HG03066 (cell line): ENCODE measurements around the gene RING1.

ENCODE experiments used
- ATAC-seq: cut with Tn5 transposase; IDR thresholded peaks from one replicate; pipeline ENCODE4 v1.9.1; 2021; ENCODE audit warnings: low read depth; ENCODE audit not compliant: unreplicated experiment

The RING1 gene

GRCh38 chr6:33171880-33172687 is 36.2 kb upstream of the RING1 start:
- no peak for ATAC-seq

GRCh38 chr6:33172688-33173534 is 35.4 kb upstream of the RING1 start:
- ATAC-seq: no peak

GRCh38 chr6:33173535-33174180 is 34.6 kb upstream of the RING1 start:
- no peak for ATAC-seq

- no peak for ATAC-seq
Observed at GRCh38 chr6:33174784-33175183, 33.5 kb upstream of the RING1 start.

DNA sequence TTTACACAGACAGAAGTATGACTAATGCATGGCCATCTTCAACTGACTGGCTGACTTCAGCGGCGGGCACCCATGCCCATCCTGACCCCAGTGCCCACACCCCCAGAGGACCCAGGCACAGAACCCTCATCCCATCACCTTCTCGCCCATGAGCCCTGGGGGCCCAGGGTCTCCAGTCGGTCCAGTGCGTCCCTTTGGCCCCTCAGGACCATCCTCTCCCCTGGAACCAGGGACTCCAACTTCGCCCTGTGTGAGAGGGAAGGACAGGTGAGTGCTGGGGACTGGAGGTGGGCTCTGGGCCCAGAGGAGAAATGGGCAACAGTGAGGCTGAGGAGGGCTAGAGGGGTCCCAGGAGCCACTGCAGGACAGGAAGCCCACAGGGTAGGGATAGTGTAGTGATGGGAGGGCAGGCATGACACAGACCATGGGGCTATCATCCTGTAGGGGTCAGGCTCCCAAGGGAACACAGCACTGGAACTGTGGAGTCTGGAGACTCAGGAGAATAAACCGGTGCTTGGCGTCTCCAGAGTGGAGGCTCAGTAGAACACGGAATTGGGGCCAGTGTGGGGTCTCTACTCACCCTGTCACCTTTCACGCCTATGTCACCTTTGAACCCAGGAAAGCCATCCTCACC is 32.7 kb upstream of the RING1 start:
- no peak for ATAC-seq

DNA sequence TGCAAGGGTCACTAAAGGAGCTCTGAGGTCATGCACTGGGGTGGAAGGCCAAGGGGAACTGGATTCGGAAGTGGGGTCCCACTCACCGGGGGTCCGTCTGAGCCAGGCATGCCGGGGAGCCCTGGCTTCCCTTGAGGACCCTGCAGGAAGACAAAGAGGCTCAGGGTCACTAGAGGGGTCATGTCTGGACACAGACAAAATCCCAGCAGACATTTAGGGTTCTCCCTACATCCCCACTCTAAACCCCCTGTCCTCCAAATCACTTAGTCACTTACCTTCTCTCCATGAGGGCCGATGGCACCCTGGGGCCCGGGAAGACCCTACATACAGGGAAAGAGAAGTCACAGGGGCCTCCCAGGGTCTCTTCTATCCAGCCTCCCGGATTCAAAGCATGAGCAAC is 31.4 kb upstream of the RING1 start:
- ATAC-seq: no peak

DNA sequence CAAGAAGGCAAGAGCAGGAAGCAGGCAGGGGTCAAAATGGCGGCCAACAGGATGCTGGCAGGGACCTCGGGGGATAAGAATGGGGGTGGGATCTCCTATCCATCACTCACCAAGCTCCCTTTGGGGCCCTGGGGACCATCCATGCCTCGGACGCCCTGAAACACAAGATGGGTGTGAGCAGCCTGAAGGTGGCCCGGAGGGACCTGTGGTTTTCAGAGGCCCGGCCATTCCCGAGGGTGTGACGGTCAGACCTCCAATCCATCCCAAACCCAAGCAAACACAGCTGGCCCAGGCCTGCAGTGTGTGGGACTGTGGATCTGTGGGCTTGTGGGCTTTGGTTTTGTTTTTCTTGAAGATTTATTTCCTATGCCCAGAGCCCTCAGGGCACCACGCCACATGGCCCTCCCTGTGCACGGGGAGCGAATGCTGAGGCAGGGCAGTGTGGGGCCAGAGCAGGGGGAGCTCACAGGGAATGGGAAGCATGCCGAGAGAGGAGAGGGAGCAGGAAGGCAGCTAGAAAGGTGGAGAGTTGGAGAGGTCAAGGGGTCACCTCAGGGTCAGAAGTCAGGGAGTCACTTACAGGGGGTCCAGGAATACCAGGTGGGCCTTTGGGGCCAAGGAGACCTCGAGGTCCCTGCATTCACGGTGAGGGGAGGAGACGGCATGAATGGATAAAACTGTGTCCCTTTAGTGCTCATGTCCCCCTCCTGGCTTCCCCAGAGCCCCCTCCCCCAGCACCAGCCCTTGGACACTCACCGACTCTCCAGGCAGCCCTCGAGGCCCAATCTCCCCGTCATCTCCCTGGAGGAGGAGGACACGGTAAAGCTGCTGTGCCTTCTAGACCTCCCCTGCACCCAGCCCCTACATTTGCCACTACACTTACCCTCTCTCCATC is 30.5 kb upstream of the RING1 start:
- no peak for ATAC-seq

- ATAC-seq: no peak
Observed at GRCh38 chr6:33178755-33179475, 29.4 kb upstream of the RING1 start.

DNA sequence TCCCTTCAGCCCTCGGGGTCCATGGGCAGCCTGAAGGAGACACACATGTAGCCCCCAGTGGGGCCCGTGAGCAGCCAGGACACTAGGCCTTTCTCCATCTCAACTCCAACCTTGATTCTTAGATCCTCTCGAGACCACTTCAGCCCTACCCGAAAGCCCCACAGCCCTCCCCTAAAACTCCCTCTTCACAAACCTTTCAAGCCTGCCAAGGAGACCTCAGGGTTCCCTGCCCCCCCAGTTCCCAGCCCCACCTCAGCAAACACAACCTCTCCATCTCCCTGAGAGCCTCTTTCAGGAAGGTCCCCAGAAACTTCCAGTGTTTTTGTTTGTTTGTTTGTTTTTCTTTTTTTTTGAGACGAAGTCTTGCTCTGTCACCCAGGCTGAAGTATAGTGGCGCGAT is 27.2 kb upstream of the RING1 start:
- ATAC-seq: no peak

- ATAC-seq: no peak
Observed at GRCh38 chr6:33183071-33183683, 25.1 kb upstream of the RING1 start.

- no peak for ATAC-seq
Observed at GRCh38 chr6:33185190-33185589, 23.1 kb upstream of the RING1 start.

- ATAC-seq: no peak
Observed at GRCh38 chr6:33185654-33186187, 22.6 kb upstream of the RING1 start.

DNA sequence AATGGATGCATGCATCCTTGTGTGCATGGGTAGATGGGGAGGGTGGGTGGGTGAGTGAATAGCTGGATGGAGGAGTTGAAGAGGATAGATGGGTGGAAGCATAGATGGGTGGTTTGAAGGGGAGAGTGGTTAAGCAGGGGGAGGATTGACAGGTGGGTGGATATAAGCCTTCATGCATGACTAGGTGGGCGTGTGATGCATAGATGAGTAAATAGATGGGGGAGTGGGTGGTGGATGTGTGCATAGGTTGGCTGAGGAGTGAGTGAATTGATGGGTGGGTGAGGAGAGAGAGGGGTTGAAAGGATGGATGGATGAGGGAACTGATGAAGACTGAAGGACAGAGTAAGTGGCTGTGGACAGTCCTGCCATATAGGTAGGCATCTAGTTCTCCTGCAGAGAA is 20.5 kb upstream of the RING1 start:
- no peak for ATAC-seq

- ATAC-seq: no peak
Observed at GRCh38 chr6:33189164-33189563, 19.1 kb upstream of the RING1 start.

DNA sequence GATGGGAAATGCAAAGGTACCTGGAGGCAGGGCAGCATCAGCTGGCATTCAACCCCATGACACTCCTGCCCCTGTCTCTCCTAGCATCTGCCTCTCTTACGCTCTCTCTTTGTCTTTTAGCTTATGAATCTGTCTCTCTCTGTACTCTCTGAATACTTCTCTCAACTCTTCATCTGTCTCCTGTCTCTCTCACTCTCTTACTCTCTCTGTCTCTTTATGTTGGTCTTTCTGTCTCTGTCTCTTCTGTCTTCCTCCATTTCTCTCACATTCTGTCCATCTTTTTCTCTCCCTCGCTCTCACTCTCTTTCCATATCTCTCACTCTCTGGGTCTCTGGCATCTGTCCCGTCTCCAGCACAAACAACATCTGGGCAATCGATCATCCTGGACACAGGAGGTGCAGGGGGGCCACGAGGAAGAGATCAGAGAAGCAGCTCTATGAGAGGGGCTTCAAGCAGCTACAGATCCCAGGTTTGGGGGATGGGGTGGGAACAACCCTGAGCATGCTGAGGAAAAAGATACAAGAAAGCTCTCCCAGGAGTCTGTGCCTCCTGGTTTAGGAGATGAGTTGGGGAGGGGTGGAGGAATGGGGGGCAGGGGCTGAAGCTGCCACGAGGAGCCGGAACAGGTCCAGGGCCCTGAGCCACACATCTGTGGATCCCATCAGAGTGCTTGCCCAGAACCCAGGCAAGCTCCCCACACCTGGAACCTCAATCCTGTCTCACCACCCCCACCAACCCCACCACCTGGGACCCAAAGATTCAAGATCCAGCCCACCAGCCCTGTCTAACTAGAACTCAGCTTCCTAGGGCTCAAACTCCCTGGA is 18.5 kb upstream of the RING1 start:
- no peak for ATAC-seq

DNA sequence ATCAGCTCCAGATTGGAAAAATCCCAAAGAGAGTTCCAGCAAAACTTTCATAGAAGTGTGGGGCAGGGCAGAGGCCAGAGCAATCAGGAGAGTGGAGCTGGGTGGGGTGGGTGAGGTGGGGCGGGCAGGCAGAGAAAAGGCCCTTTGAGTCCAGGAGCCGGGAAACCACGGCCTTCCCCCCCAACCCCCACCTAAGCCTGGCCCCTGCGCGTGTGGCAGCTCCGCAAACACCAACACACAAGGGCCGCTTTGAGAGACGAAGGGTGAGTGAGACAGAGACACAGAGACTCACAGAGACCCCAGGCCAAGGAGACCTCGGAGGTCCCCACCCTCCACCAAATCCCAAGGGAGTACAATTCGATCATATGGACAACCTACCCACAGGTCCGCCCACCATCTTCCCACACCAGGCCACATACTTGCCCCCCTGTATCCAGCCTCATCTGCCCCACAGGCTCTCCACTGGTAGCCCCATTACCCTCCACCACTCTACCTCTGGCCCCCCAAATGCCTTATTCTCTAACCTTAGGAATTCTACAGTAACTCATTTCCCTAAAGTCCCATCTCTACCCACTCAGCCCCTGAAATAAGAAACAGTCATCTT is 17.7 kb upstream of the RING1 start:
- ATAC-seq: no peak

DNA sequence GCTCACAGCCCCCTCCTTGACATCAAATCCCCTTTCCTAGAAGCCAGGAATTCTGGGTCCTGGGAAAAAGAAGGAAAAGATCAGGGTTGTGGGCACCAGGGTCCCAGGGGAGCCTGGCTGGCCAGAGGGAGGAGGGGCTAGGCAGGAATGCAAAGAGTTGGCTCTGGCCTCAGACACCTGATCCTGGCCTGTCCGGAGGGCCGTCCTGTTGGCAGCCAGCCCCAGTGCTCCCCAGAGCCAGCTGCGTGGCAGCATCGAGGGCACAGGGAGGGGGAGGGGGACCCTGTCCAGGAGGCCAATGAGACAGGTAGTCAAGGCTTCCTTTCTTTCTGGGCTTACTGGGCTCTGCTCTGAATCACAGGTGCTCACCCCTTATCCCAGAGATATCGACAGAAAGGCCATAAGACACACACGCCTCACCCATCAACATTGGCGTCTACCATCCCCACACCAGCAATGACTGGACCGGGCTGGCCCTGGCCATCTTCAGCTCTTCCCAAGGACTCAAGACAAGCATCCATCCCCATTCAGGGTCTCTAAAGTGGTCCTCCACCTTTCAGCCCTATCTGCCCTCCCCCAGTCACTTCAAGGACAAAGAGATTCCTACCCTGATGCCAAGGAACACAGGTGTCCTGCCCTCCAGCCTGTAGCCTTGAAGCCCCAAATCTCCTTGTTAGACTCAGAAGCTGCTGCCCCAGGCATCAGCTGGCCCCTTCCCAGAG is 16.8 kb upstream of the RING1 start:
- no peak for ATAC-seq
